Neural crest cell (in vitro differentiated cells): ENCODE measurements around the gene GYPA. TPM values are rescaled to one million over a fixed set of nuclear protein-coding genes. Genes with fewer than 3 reads are reported as not detected.
"Not testable (repeated sequence)": the region's sequence is repeated elsewhere in the genome, so short reads cannot be mapped to it uniquely, and the experiment has no call there.

Experiments
- DNase-seq: peaks from one replicate; pipeline ENCODE4 v3.0.0; 2021; ENCODE audit warnings: low read depth, mixed read lengths, low spot score
- H3K27ac Mint-ChIP-seq: one replicate; pipeline ENCODE4 v1.8.0; 2021; ENCODE audit warnings: mild to moderate bottlenecking, mixed read lengths; ENCODE audit not compliant: unreplicated experiment
- H3K27me3 Mint-ChIP-seq: 2 replicates; pipeline ENCODE4 v1.8.0; 2021; ENCODE audit warnings: low read depth, mild to moderate bottlenecking, mixed read lengths
- H3K36me3 Mint-ChIP-seq: 2 replicates; pipeline ENCODE4 v1.8.0; 2021; ENCODE audit warnings: low read depth, mild to moderate bottlenecking, mixed read lengths
- H3K4me1 Mint-ChIP-seq: 2 replicates; pipeline ENCODE4 v1.8.0; 2021; ENCODE audit warnings: mixed read lengths
- H3K4me3 Mint-ChIP-seq: one replicate; pipeline ENCODE4 v1.8.0; 2021; ENCODE audit warnings: mild to moderate bottlenecking, mixed read lengths
- H3K9me3 Mint-ChIP-seq: 2 replicates; pipeline ENCODE4 v1.8.0; 2021; ENCODE audit warnings: mixed read lengths
- CTCF ChIP-seq: fragments of 200-600 bp; sonication (generic); conservative IDR thresholded peaks from 2 replicates; pipeline ENCODE4 v1.5.0; 2021; ENCODE audit warnings: antibody characterized with exemption, mild to moderate bottlenecking
- total RNA-seq: library from RNA; stranded (reverse); gene quantifications from 2 replicates; pipeline ENCODE4 v1.2.1, GENCODE V29; 2021

Gene GYPA
- total RNA-seq, 1 donor from 2014 or later: not detected

GRCh38 chr4:144129336-144129875 lies 11.1 kb downstream of the GYPA start:
- not testable (repeated sequence) for H3K4me1 Mint-ChIP-seq, DNase-seq, H3K27me3 Mint-ChIP-seq, H3K4me3 Mint-ChIP-seq, H3K27ac Mint-ChIP-seq, H3K9me3 Mint-ChIP-seq, H3K36me3 Mint-ChIP-seq

GRCh38 chr4:144128709-144129320 lies 11.7 kb downstream of the GYPA start:
- not testable (repeated sequence) for H3K9me3 Mint-ChIP-seq, DNase-seq, H3K36me3 Mint-ChIP-seq, H3K27me3 Mint-ChIP-seq, H3K4me3 Mint-ChIP-seq, H3K4me1 Mint-ChIP-seq, H3K27ac Mint-ChIP-seq

DNA sequence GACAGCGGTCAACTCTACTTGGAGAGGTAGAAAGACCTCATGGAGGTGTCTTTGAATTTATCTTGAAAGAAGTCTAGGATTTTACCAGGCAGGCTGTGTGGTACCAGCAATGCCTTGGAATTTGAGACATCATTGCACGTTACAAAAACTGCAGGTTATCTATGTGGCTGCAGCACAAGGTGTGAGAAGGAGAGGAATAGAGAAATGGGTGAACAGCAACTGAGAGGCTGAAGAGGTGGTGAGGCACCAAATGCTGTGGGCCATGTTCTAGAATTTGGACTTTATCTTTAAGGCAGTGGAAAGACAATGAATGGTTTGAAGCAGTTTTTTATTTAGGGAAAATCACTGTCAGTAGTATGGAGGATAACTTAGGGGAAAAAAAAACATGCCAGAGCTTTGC lies 15.4 kb downstream of the GYPA start:
- not testable (repeated sequence) for H3K4me3 Mint-ChIP-seq, H3K27me3 Mint-ChIP-seq, H3K4me1 Mint-ChIP-seq, H3K9me3 Mint-ChIP-seq, H3K36me3 Mint-ChIP-seq, DNase-seq
- H3K27ac Mint-ChIP-seq: peak overlapping the region; percentile 7

DNA sequence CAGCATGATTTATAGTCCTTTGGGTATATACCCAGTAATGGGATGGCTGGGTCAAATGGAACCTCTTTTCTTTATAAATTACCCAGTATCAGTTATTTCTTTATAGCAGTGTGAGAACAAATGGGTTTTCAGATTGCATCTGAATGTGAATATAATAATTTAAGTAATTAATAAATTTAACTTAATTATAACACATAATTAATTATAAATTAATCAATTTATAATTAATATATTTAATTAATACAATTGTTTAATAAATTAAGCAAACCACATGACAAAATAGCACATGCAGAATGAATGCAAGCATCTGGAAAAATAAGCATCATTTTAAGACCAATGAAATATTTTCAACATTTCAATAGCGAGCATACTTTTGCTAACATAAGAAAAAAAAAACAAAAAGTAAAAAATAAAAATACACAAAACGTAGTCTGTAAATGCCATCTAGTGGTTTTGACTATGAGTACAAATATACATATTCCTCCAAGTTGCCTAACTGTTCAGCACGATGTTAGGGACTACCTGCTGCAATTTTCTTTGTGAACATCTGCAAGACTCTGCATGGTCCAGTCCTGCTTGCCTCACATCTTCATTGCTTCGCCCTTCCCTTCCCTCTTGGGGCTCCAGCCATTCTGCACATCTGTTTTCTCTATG lies 16.4 kb downstream of the GYPA start:
- H3K36me3 Mint-ChIP-seq, DNase-seq, H3K4me3 Mint-ChIP-seq, H3K4me1 Mint-ChIP-seq, H3K27ac Mint-ChIP-seq, H3K9me3 Mint-ChIP-seq: not testable (repeated sequence)
- H3K27me3 Mint-ChIP-seq: peaks cover 14% of the 10 kb centered on the region

- H3K36me3 Mint-ChIP-seq, H3K4me3 Mint-ChIP-seq, DNase-seq, H3K9me3 Mint-ChIP-seq, H3K27ac Mint-ChIP-seq, H3K4me1 Mint-ChIP-seq: not testable (repeated sequence)
- peaks cover 16% of the 10 kb centered on the region for H3K27me3 Mint-ChIP-seq
Measured at GRCh38 chr4:144123269-144123668, 17.2 kb downstream of the GYPA start.

DNA sequence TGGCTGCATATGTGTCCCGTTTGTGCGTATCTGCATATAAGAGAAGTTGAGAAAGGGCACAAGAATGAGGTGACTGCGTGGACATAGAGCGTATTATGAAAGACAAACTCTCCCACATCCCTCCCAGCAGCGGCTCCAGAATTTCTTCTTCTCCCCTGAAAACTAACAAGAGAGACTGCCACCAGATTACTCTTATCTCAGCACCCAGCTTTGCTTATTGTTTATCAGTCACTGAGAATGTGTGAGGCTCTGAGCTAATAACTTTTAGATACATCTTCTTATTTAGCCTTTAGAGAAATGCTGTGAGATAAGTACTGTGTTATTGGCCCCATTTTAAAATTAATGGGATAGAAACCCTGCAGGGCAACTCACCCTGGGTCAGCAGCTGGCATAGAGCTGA lies 20.8 kb downstream of the GYPA start:
- not testable (repeated sequence) for H3K4me3 Mint-ChIP-seq, H3K9me3 Mint-ChIP-seq, DNase-seq, H3K4me1 Mint-ChIP-seq, H3K27ac Mint-ChIP-seq, H3K36me3 Mint-ChIP-seq
- peaks cover 22% of the 10 kb centered on the region for H3K27me3 Mint-ChIP-seq

DNA sequence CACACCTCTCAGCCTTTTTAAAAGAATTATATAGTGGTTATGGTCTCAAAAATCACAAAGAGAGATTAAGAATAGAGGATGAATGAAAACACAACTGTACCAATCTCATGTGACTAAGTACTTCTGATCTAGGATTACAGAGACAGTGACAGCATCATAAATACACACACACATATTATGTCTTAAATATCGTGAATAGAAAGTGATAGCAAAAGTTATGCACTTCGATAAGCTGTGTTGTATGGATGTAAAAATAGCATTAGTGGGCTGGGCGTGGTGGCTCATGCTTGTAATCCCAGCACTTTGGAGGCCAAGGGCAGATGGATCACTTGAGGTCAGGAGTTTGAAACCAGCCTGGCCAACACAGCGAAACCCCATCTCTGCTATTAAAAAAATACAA lies 25.0 kb downstream of the GYPA start:
- Mint-ChIP-seq H3K27ac (no peak overlapping the region), H3K9me3 (no peaks in the 10 kb centered on the region), H3K36me3 (no peaks in the 10 kb centered on the region), H3K4me3 (no peak overlapping the region), H3K27me3 (peaks cover 16% of the 10 kb centered on the region), H3K4me1 (no peaks in the 10 kb centered on the region)
- no peak for TF ChIP-seq CTCF
- no peak for DNase-seq

GRCh38 chr4:144113546-144113945 lies 27.0 kb downstream of the GYPA start:
- H3K27ac Mint-ChIP-seq: no peak overlapping the region
- peaks cover 4% of the 10 kb centered on the region for H3K4me1 Mint-ChIP-seq
- no peaks in the 10 kb centered on the region for H3K36me3 Mint-ChIP-seq
- no peaks in the 10 kb centered on the region for H3K9me3 Mint-ChIP-seq
- H3K4me3 Mint-ChIP-seq: no peak overlapping the region
- no peak for DNase-seq
- peaks cover 9% of the 10 kb centered on the region for H3K27me3 Mint-ChIP-seq
- no peak for TF ChIP-seq CTCF
